Fibroblast of lung (primary cell): Measurements from ENCODE around the gene VIP. TPM values are rescaled to one million over a fixed set of nuclear protein-coding genes. Genes with fewer than 3 reads are reported as not detected.

Experiments
- DNase-seq, 2 donors: peaks; one replicate each; pipeline versions ENCODE4 v3.0.0 to v3.0.0-alpha.2; 2010; ENCODE audit warnings: low read depth in 2 of 2
- H2AFZ ChIP-seq: 2 replicates; pipeline ENCODE4 v1.5.1; 2012; ENCODE audit warnings: low read length, control low read depth, inconsistent platforms
- H3K27ac ChIP-seq: 2 replicates; pipeline ENCODE4 v1.5.1; 2011; ENCODE audit warnings: low read length, control low read depth; ENCODE audit not compliant: insufficient read depth
- H3K27me3 ChIP-seq: 2 replicates; pipeline ENCODE4 v1.5.1; 2011; ENCODE audit warnings: mild to moderate bottlenecking, low read length; ENCODE audit not compliant: control insufficient read depth, insufficient read depth
- H3K36me3 ChIP-seq: 2 replicates; pipeline ENCODE4 v1.5.1; 2011; ENCODE audit warnings: low read length; ENCODE audit not compliant: control insufficient read depth, insufficient read depth
- H3K4me1 ChIP-seq: 2 replicates; pipeline ENCODE4 v1.5.1; 2011; ENCODE audit warnings: low read length; ENCODE audit not compliant: control insufficient read depth, insufficient read depth; ENCODE audit errors: extremely low read depth
- H3K4me2 ChIP-seq: 2 replicates; pipeline ENCODE4 v1.5.1; 2011; ENCODE audit warnings: low read length, control low read depth; ENCODE audit not compliant: insufficient read depth; ENCODE audit errors: extremely low read depth
- H3K4me3 ChIP-seq, 4 experiments: fragments of 200-600 bp in 1 of 4; sonication (generic) in 1 of 4; replicated peaks in 1 of 4; 2 replicates each; pipeline ENCODE4 v1.5.1; 2011 to 2016; ENCODE audit warnings: low read length in 4 of 4, low read depth in 3 of 4, mild to moderate bottlenecking in 3 of 4, control low read depth in 2 of 4, inconsistent platforms in 1 of 4, mixed read lengths in 1 of 4; ENCODE audit not compliant: insufficient read depth in 1 of 4; ENCODE audit errors: control extremely low read depth in 1 of 4
- H3K79me2 ChIP-seq: 2 replicates; pipeline ENCODE4 v1.5.1; 2012; ENCODE audit warnings: mild to moderate bottlenecking, low read length, inconsistent platforms; ENCODE audit not compliant: control insufficient read depth, insufficient read depth
- H3K9ac ChIP-seq: 2 replicates; pipeline ENCODE4 v1.5.1; 2011; ENCODE audit warnings: mild to moderate bottlenecking, low read length, control low read depth; ENCODE audit not compliant: insufficient read depth
- H3K9me3 ChIP-seq: 2 replicates; pipeline ENCODE4 v1.5.1; 2012; ENCODE audit warnings: low read depth, low read length; ENCODE audit not compliant: control insufficient read depth, insufficient read depth
- H4K20me1 ChIP-seq: 2 replicates; pipeline ENCODE4 v1.5.1; 2011; ENCODE audit warnings: low read length; ENCODE audit not compliant: control insufficient read depth, insufficient read depth; ENCODE audit errors: extremely low read depth
- CTCF ChIP-seq, 2 donors: IDR thresholded peaks in 1 of 2; conservative IDR thresholded peaks in 1 of 2; 1 replicate in 1 of 2; 2 replicates in 1 of 2; pipeline ENCODE4 v1.5.1; 2011 to 2012; ENCODE audit warnings: low read length in 2 of 2, control low read depth in 1 of 2, inconsistent platforms in 1 of 2, low read depth in 1 of 2, mild to moderate bottlenecking in 1 of 2
- EZH2 ChIP-seq: IDR thresholded peaks from 2 replicates; pipeline ENCODE4 v1.5.1; 2012; ENCODE audit warnings: low read length, control low read depth, mild to moderate bottlenecking; ENCODE audit errors: missing control alignments
- polyA plus RNA-seq, 2 donors: library from polyadenylated mRNA; depleted of rRNA in 1 of 2; stranded (reverse) in 1 of 2; unstranded in 1 of 2; fragments of >200 nt; gene quantifications; 2 replicates each; pipeline ENCODE4 v1.2.1, GENCODE V29; 2011 to 2012; ENCODE audit warnings: missing spikeins in 1 of 2
- total RNA-seq: library from RNA; depleted of rRNA; stranded (reverse); fragments of >200 nt; gene quantifications from 2 replicates; pipeline ENCODE4 v1.2.1, GENCODE V29; 2014

The VIP gene
- total and polyA plus RNA-seq, 2 donors (not counting 1 experiment from before 2014, with no cell fraction given): not detected

GRCh38 chr6:152727507-152727906 is 23.1 kb upstream of the VIP start:
- no peaks in the 10 kb centered on the region for H3K27me3 ChIP-seq
- no peaks in the 10 kb centered on the region for H3K79me2 ChIP-seq
- no peaks in the 10 kb centered on the region for H3K36me3 ChIP-seq
- TF ChIP-seq CTCF (conservative IDR thresholded peaks at IDR 0.05 in 1 of 2, IDR thresholded peaks at IDR 0.05 in 1 of 2; ENCODE audit: low read depth in 1 of 2, low read length in 2 of 2): no peak
- TF ChIP-seq EZH2: no peak
- H3K4me3 ChIP-seq: no peak overlapping the region
- no peaks in the 10 kb centered on the region for H3K9me3 ChIP-seq
- H3K4me2 ChIP-seq: no peak overlapping the region
- H3K4me1 ChIP-seq: no peaks in the 10 kb centered on the region
- DNase-seq: no peak
- H2AFZ ChIP-seq: no peak overlapping the region
- no peaks in the 10 kb centered on the region for H4K20me1 ChIP-seq
- H3K9ac ChIP-seq: no peak overlapping the region
- H3K27ac ChIP-seq: no peak overlapping the region

- DNase-seq: no peak
- no peaks in the 10 kb centered on the region for H3K9me3 ChIP-seq
- no peak overlapping the region for H3K9ac ChIP-seq
- H3K79me2 ChIP-seq: no peaks in the 10 kb centered on the region
- H3K4me1 ChIP-seq: no peaks in the 10 kb centered on the region
- H2AFZ ChIP-seq: no peak overlapping the region
- no peak overlapping the region for H3K27ac ChIP-seq
- no peak for TF ChIP-seq CTCF (conservative IDR thresholded peaks at IDR 0.05 in 1 of 2, IDR thresholded peaks at IDR 0.05 in 1 of 2; ENCODE audit: low read depth in 1 of 2, low read length in 2 of 2)
- no peak for TF ChIP-seq EZH2
- no peaks in the 10 kb centered on the region for H3K27me3 ChIP-seq
- no peaks in the 10 kb centered on the region for H4K20me1 ChIP-seq
- no peak overlapping the region for H3K4me3 ChIP-seq
- no peaks in the 10 kb centered on the region for H3K36me3 ChIP-seq
- no peak overlapping the region for H3K4me2 ChIP-seq
These were observed 16.0 kb upstream of the VIP start for GRCh38 chr6:152734630-152735029.

- no peak overlapping the region for H3K4me2 ChIP-seq
- H4K20me1 ChIP-seq: no peaks in the 10 kb centered on the region
- no peaks in the 10 kb centered on the region for H3K9me3 ChIP-seq
- H3K4me3 ChIP-seq: no peak overlapping the region
- no peaks in the 10 kb centered on the region for H3K4me1 ChIP-seq
- H3K27ac ChIP-seq: no peak overlapping the region
- no peaks in the 10 kb centered on the region for H3K79me2 ChIP-seq
- no peaks in the 10 kb centered on the region for H3K36me3 ChIP-seq
- no peaks in the 10 kb centered on the region for H3K27me3 ChIP-seq
- DNase-seq: no peak
- H2AFZ ChIP-seq: no peak overlapping the region
- TF ChIP-seq EZH2 (no peak), CTCF (conservative IDR thresholded peaks at IDR 0.05 in 1 of 2, IDR thresholded peaks at IDR 0.05 in 1 of 2; ENCODE audit: low read depth in 1 of 2, low read length in 2 of 2) (no peak)
- H3K9ac ChIP-seq: no peak overlapping the region
These were observed 13.8 kb upstream of the VIP start for GRCh38 chr6:152736687-152737273.
